ENCODE results near the gene TOMM22. TPM values are rescaled to one million over a fixed set of nuclear protein-coding genes. Genes with fewer than 3 reads are reported as not detected.
"Not testable (repeated sequence)": the region's sequence is repeated elsewhere in the genome, so short reads cannot be mapped to it uniquely, and the experiment has no call there.

TOMM22 gene
- 10 to 100 TPM; 39.4 to 61.3 (median 45.8) TPM for total RNA-seq

DNA sequence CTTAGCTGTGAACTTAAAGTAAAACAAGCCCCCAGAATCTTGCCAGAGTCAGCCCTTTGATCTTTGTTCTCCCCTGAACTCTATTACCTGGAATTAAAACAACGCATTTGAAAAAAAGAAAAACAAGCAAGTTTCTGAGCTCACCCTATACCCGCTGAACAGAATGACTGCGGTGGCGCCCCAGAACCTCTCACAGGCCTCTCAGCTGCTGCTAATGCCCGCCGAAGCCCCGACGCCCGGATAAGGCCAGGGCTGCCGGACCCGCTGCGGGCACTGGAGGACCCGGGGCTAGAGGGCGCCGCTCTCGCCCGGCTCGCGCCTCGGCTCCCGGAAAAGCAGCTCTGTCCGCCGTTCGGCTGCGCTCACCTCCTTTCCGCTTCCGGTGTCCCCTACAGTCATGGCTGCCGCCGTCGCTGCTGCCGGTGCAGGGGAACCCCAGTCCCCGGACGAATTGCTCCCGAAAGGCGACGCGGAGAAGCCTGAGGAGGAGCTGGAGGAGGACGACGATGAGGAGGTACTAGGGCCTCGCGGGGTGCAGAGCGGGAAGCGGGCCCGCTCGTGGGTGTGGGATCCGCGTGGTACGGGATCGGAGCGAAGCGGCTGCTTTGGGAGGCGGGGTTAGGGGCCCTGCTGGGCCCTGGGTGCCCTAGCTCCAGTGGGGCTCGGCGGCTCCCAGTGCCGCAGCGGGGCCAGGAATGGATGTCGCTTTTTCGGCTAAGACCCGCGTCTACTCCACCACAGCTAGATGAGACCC is at the start of gene TOMM22:
Gene TOMM22 (plus strand): TSS at position 376 of the 754 bp plus-strand sequence. CDS start 22 bp downstream, at position 398.
- WGBS, 2 donors = 0% methylated on average over 8 to 19 of the region's 60 CpGs

GRCh38 chr22:38632528-38632927 is 49.2 kb upstream of the TOMM22 start:
- 82 to 89% methylated on average over 3 of the region's 3 CpGs for WGBS, 2 donors
- Histone ChIP-seq H3K27me3 (no peaks in the 10 kb centered on the region), H3K4me1 (no peaks in the 10 kb centered on the region), H3K27ac (no peak overlapping the region), H3K36me3 (no peaks in the 10 kb centered on the region), H3K4me3 (replicated peaks in 1 of 3) (no peak overlapping the region), H3K9me3 (no peaks in the 10 kb centered on the region)
- TF ChIP-seq, protein P1, sequence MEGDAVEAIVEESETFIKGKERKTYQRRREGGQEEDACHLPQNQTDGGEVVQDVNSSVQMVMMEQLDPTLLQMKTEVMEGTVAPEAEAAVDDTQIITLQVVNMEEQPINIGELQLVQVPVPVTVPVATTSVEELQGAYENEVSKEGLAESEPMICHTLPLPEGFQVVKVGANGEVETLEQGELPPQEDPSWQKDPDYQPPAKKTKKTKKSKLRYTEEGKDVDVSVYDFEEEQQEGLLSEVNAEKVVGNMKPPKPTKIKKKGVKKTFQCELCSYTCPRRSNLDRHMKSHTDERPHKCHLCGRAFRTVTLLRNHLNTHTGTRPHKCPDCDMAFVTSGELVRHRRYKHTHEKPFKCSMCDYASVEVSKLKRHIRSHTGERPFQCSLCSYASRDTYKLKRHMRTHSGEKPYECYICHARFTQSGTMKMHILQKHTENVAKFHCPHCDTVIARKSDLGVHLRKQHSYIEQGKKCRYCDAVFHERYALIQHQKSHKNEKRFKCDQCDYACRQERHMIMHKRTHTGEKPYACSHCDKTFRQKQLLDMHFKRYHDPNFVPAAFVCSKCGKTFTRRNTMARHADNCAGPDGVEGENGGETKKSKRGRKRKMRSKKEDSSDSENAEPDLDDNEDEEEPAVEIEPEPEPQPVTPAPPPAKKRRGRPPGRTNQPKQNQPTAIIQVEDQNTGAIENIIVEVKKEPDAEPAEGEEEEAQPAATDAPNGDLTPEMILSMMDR (IDR thresholded peaks at IDR 0.05) = no peak
- TF ChIP-seq POLR2A (IDR thresholded peaks at IDR 0.05) = no peak
- intact Hi-C loops (cut with DNase I) = no loop called here
- no peak for DNase-seq

More for the DNA sequence above, at the start of gene TOMM22:
- Histone ChIP-seq H3K27me3 (no peaks in the 10 kb centered on the region), H3K4me3 (replicated peaks in 1 of 3) (peak within 1 kb of the TSS; percentile 66 to 88 (median 79)), H3K4me1 (peaks cover 7 to 11% of the 10 kb centered on the region in 2 donors), H3K9me3 (no peaks in the 10 kb centered on the region), H3K27ac (peak within 1 kb of the TSS; percentile 40 to 63 (median 57)), H3K36me3 (peaks cover 22 to 27% of the 10 kb centered on the region in 2 donors)
- peak; percentile 84 to 89 for DNase-seq
- intact Hi-C loops (cut with DNase I) = no loop called here
- TF ChIP-seq, protein P1 (IDR thresholded peaks at IDR 0.05) = peak in 5 of 6 experiments; percentile 23 to 89 (median 63)
- TF ChIP-seq POLR2A (IDR thresholded peaks at IDR 0.05) = peak in 1 of 2 donors; percentile 75

DNA sequence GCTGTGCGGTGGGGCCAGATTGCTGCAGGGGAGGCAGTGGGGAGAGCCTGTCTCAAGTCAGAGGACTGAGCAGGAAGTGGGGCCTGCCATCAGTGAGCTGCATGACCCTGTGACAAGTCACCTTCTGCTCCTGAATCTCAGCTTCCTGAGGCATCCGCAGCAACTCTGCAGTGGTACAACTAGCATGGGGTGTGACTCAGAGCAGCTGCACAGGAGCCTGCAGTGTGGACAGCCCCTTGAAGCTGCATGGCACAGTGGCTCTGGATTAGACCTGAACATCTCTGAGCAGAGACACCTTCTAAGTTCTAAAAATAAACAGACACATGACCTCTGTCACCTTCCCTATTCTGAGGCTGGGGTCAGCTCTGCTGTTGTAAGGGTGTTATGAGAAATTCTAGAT is 43.5 kb upstream of the TOMM22 start:
- WGBS, 2 donors = 98 to 100% methylated on average over 1 to 2 of the region's 2 CpGs
- Histone ChIP-seq H3K4me3 (replicated peaks in 1 of 3) (no peak overlapping the region), H3K4me1 (no peaks in the 10 kb centered on the region), H3K27ac (no peak overlapping the region), H3K36me3 (peaks cover 0 to 7% of the 10 kb centered on the region in 2 donors), H3K9me3 (no peaks in the 10 kb centered on the region), H3K27me3 (no peaks in the 10 kb centered on the region)
- TF ChIP-seq, protein P1 (IDR thresholded peaks at IDR 0.05) = no peak
- no peak for TF ChIP-seq POLR2A (IDR thresholded peaks at IDR 0.05)
- intact Hi-C loops (cut with DNase I) = no loop called here
- no peak for DNase-seq

DNA sequence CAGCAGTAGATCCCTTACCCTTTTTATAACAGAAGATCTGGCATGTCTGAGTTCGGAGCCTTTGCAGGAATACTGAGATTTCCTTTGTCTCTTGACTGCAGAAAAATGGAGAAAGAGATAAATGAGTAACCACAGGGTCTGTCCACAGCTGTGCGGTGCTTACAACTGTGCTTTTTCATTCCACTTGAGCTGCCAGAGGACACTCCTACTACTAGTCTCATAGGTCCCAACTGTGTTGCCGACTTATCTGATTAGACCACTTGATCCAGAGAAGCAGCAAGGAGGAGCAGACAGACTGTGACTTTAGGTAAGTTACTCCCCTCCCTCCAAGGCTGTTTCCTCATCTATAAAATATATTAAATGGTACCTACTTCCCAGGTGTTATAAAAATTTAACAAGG is 43.0 kb upstream of the TOMM22 start:
- H3K4me3 ChIP-seq (replicated peaks in 1 of 3) = no peak overlapping the region
- no peak for TF ChIP-seq POLR2A (IDR thresholded peaks at IDR 0.05)
- TF ChIP-seq, protein P1 (IDR thresholded peaks at IDR 0.05) = no peak
- H3K9me3 ChIP-seq = no peaks in the 10 kb centered on the region
- no peaks in the 10 kb centered on the region for H3K4me1 ChIP-seq
- WGBS, 2 donors = 75 to 84% methylated on average over 3 of the region's 3 CpGs
- intact Hi-C loops (cut with DNase I) = no loop called here
- no peak overlapping the region for H3K27ac ChIP-seq
- peaks cover 0 to 7% of the 10 kb centered on the region in 2 donors for H3K36me3 ChIP-seq
- H3K27me3 ChIP-seq = no peaks in the 10 kb centered on the region
- no peak for DNase-seq

DNA sequence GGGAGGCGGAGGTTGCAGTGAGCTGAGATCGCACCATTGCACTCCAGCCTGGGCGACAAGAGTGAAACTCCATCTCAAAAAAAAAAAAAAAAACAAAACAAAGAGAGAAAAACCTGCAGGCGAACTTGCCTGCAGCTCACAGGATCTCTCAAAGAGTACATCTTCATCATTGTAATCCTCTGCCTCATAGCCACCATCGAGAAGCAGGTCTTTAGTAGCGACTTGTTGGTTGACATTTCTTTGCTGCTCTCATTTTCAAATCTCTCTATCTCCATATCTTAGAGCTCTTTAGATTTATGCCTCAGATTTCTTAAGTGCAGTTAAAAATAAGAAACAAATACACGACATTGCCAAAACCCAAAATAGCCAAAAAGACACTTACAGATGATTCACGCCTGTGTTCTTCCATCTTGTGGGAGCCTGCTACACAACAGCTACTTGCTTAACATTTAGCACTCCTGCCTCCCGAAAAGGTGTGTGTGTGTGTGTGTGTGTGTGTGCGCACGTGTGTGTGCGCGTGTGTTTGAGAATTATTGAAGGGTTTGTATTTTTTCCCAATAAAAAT is 40.2 kb upstream of the TOMM22 start:
- intact Hi-C loops (cut with DNase I) = no loop called here
- WGBS, 2 donors = 92 to 93% methylated on average over 13 of the region's 13 CpGs
- H3K27ac ChIP-seq = no peak overlapping the region
- no peaks in the 10 kb centered on the region for H3K27me3 ChIP-seq
- no peaks in the 10 kb centered on the region for H3K4me1 ChIP-seq
- no peak for DNase-seq
- H3K9me3 ChIP-seq = no peaks in the 10 kb centered on the region
- TF ChIP-seq, protein P1 (IDR thresholded peaks at IDR 0.05) = no peak
- no peak for TF ChIP-seq POLR2A (IDR thresholded peaks at IDR 0.05)
- H3K4me3 ChIP-seq (replicated peaks in 1 of 3) = no peak overlapping the region
- H3K36me3 ChIP-seq = peaks cover 0 to 7% of the 10 kb centered on the region in 2 donors

- intact Hi-C loops (cut with DNase I); H3K27ac ChIP-seq: not testable (repeated sequence)
Observed at GRCh38 chr22:38644245-38644644, 37.5 kb upstream of the TOMM22 start.

More at GRCh38 chr22:38644245-38644644, 37.5 kb upstream of the TOMM22 start:
- H3K36me3 ChIP-seq; H3K27me3 ChIP-seq; H3K4me1 ChIP-seq; H3K9me3 ChIP-seq; H3K4me3 ChIP-seq (replicated peaks in 1 of 3); DNase-seq: not testable (repeated sequence)
- 94 to 95% methylated on average over 5 of the region's 5 CpGs for WGBS, 2 donors

Data from thyroid gland (tissue), 4 donors.